Mucosa of descending colon (tissue), 3 donors: ENCODE data around the gene B4GALT2. TPM values are rescaled to one million over a fixed set of nuclear protein-coding genes. Genes with fewer than 3 reads are reported as not detected.

ENCODE experiments used
- ATAC-seq: fragments of 200-7000 bp; cut with Tn5 transposase; one replicate; pipeline ENCODE4 v1.9.1; 2020; ENCODE audit warnings: mild to moderate bottlenecking, moderate library complexity
- DNase-seq, 3 donors: peaks; one replicate each; pipeline ENCODE4 v3.0.0-alpha.2; 2020
- H3K36me3 ChIP-seq: fragments of 200-600 bp; one replicate; pipeline ENCODE4 v1.8.0; 2021; ENCODE audit warnings: low read depth, mild to moderate bottlenecking
- H3K4me1 ChIP-seq: fragments of 200-600 bp; one replicate; pipeline ENCODE4 v1.8.0; 2021; ENCODE audit warnings: low read depth, mild to moderate bottlenecking
- H3K4me3 ChIP-seq: fragments of 200-600 bp; one replicate; pipeline ENCODE4 v1.8.0; 2021; ENCODE audit warnings: mild to moderate bottlenecking
- H3K9me3 ChIP-seq: fragments of 200-600 bp; one replicate; pipeline ENCODE4 v1.8.0; 2021; ENCODE audit warnings: mild to moderate bottlenecking
- intact Hi-C, 2 donors: fragments of 100-400 bp; cut with DNase I in 1 of 2; cut with micrococcal nuclease in 1 of 2; formaldehyde crosslinking; loops; one replicate each; pipeline versions ENCODE4 v1.11.0 to v1.11.1; 2022; cut with DNase I, micrococcal nuclease
- total RNA-seq, 3 donors: library from RNA; stranded (reverse); fragmentation: NEBNext Ultra II Directional in 2 of 3; extraction: Animal tissue kit (Norgen Biotek cat#: 25700) in 2 of 3; gene quantifications; one replicate each; pipeline versions ENCODE4 v1.2.1 to v1.2.4, GENCODE V29; 2021 to 2023
- TF ChIP-seq, protein P1 (sequence below): fragments of 200-600 bp; IDR thresholded peaks from one replicate; pipeline ENCODE4 v1.8.0; 2022; ENCODE audit warnings: antibody characterized with exemption, mild to moderate bottlenecking
- donor health status: DM: no; HTN: no; CAD: no; lungs with moderate emphysema.
- donor health status: DM: no; HTN: no; CAD: no.
- donor health status: DM: no; HTN: yes; CAD: no.

The B4GALT2 gene
- total RNA-seq, 3 donors from 2014 or later = 20.0 to 33.6 (median 28.1) TPM

DNA sequence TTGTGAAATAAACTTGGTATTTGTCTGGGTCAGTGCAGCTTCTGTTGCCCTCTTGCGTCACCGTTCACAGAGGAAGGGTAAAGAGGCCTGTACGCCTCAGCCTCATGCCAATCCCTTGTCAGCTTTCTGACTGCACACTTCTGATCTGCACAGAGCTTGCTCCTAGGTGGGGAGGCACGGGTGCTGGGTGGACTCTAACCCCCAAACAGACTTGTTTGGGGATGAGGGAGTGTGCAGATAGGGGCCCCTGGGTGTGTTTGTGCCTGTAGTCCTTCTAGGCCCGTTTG is 803 bp upstream of the B4GALT2 start:
- Histone ChIP-seq H3K4me1 (peaks cover 56% of the 10 kb centered on the region), H3K4me3 (no peak overlapping the region)
- TF ChIP-seq, protein P1, sequence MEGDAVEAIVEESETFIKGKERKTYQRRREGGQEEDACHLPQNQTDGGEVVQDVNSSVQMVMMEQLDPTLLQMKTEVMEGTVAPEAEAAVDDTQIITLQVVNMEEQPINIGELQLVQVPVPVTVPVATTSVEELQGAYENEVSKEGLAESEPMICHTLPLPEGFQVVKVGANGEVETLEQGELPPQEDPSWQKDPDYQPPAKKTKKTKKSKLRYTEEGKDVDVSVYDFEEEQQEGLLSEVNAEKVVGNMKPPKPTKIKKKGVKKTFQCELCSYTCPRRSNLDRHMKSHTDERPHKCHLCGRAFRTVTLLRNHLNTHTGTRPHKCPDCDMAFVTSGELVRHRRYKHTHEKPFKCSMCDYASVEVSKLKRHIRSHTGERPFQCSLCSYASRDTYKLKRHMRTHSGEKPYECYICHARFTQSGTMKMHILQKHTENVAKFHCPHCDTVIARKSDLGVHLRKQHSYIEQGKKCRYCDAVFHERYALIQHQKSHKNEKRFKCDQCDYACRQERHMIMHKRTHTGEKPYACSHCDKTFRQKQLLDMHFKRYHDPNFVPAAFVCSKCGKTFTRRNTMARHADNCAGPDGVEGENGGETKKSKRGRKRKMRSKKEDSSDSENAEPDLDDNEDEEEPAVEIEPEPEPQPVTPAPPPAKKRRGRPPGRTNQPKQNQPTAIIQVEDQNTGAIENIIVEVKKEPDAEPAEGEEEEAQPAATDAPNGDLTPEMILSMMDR = no peak

DNA sequence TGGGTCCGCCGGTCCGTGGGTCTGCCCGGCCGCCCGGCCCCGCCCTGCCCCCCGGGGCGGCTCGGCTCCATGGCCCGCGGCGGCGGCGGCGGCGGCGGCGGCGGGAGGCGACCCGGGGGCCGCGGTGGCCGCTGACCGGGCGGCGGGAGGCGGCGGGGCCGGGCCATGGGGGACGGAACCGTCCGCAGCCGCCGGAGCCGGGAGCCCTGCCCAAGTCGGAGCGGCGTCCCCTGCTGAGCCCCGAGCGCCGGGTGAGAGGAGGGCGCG is 184 bp downstream of the B4GALT2 start:
- TF ChIP-seq, protein P1 = no peak
- ATAC-seq (no peak), DNase-seq (peak in 1 of 3 donors; percentile 55)
- Histone ChIP-seq H3K4me3 (peak overlapping the region; percentile 28), H3K9me3 (no peaks in the 10 kb centered on the region), H3K36me3 (no peaks in the 10 kb centered on the region), H3K4me1 (peaks cover 48% of the 10 kb centered on the region)
- intact Hi-C loops = no loop called here

More for the DNA sequence above, 803 bp upstream of the B4GALT2 start:
- H3K9me3 ChIP-seq = no peaks in the 10 kb centered on the region
- no peak for DNase-seq
- intact Hi-C loops = no loop called here
- no peak for ATAC-seq
- H3K36me3 ChIP-seq = no peaks in the 10 kb centered on the region

DNA sequence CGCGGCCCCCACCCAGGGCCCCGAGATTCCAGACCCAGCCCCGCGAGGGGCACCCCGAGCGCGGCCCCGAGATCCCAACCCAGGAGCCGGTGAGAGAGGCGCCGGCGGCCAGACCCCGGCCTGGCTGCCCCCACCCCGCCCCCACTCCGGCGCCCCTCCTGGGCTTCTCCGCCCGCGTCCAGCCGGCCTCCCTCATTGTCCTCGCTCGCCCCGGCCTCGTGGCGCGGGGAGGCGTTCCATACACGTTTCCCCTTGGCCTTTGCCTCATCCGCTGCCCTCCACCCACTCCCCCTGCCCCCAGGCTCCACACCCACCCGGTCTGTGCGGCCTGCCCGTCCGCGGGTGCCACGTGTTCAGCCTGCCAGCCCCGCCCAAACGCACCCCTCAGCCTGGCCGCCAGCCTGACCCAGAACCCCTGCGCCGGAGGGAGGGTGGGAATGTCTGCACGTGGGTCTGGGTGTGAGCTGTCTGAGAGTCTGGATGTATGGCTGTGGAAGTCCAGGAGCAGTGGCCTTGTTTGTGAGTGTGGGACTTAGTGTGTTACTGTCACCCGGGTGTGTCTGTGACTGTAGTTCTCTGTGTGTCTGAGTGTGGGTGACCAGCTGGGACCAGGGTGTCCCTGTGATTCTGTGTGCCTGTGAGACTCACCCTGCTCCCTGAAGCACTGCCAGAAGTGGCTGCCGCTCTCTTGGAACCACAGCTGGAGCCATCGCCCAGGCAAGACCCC is 681 bp downstream of the B4GALT2 start:
- ATAC-seq = peak; percentile 28
- H3K36me3 ChIP-seq = no peaks in the 10 kb centered on the region
- peak overlapping the region; percentile 28 for H3K4me3 ChIP-seq
- intact Hi-C loops = no loop called here
- TF ChIP-seq, protein P1 = no peak
- DNase-seq = peak; percentile 68 to 83 (median 83)
- no peaks in the 10 kb centered on the region for H3K9me3 ChIP-seq
- peaks cover 43% of the 10 kb centered on the region for H3K4me1 ChIP-seq

DNA sequence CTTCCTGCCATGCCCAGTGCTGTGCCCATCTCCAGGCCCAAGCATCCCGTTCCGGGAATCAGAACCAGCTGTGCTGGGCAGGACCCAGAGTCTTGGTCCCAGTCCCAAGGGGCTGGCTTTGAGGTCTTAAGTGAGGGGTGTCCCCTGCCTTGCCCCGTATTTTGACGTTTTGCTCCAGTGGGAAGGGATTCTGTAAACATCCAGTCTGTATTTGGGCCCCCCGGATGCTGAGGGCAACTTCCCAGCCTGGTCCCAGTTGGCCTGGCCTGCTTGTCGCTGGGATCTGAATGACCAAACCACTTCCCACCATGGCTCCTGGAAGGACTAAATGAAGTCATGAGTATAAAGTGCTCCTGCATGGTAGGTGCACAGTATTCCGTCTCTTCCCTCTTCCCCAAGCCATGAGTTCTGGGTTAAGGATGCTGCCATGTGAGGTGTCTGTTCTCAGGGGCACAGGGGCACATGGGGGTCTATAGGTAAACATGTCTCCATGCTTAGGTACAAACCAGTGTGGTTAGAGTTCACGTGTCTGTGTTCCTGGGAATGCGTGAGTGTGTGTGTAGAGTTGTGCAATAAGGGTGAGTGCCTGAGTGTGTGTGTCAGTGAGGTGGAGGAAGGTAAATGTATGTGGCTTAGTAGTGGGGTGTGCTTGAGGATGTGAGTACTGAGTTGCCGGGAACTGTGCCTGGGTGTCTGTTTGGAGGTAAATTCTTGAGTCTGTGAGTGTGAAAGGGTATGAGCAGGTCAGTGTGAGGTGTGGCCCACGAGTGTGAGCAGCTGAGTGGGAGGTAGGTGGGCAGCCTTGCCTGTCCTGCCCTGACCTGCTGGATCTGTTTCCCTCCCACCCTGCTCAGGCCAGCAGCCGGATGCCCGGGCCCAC is 1.5 kb downstream of the B4GALT2 start:
- no peak for DNase-seq
- no peaks in the 10 kb centered on the region for H3K36me3 ChIP-seq
- no peaks in the 10 kb centered on the region for H3K9me3 ChIP-seq
- intact Hi-C loops = no loop called here
- TF ChIP-seq, protein P1 = no peak
- H3K4me1 ChIP-seq = peaks cover 43% of the 10 kb centered on the region
- ATAC-seq = peak; percentile 48
- no peak overlapping the region for H3K4me3 ChIP-seq

DNA sequence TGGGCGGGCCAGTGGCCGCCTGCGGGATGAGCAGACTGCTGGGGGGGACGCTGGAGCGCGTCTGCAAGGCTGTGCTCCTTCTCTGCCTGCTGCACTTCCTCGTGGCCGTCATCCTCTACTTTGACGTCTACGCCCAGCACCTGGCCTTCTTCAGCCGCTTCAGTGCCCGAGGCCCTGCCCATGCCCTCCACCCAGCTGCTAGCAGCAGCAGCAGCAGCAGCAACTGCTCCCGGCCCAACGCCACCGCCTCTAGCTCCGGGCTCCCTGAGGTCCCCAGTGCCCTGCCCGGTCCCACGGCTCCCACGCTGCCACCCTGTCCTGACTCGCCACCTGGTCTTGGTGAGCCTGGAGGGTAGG is 2.1 kb downstream of the B4GALT2 start:
- intact Hi-C loops = no loop called here
- Histone ChIP-seq H3K36me3 (no peaks in the 10 kb centered on the region), H3K4me1 (peaks cover 37% of the 10 kb centered on the region), H3K9me3 (no peaks in the 10 kb centered on the region), H3K4me3 (no peak overlapping the region)
- TF ChIP-seq, protein P1 = no peak
- DNase-seq (peak; percentile 76 to 85 (median 82)), ATAC-seq (peak; percentile 84)
